ENCODE data around the gene BTBD16.

BTBD16 gene

DNA sequence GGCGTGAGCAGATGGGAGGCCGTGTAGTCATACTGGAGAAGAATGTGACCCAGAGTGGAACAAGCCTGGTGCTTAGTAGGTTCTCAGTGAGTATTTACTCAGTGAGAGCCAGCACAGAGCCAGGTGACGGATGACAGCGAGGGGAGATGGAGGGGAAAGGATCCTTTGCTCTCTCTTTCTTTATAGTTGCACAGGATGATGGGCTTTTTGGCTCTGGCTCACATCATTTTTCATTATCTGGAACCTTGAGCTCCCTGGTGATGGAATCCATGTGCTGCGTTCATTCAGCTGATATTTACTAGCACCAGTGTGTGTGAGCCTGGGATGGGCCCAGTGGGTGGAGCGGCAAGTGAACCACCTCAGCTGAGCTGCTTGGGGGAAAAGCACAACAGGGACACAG, 17.2 kb downstream of the BTBD16 start:
- H4K91ac ChIP-seq (ENCODE audit: low read depth, low read length, poor library complexity) = no peak overlapping the region
- peaks cover 0 to 15% (median 0%) of the 10 kb centered on the region in 3 experiments for H3K27me3 ChIP-seq (ENCODE audit: control insufficient read depth in 3 of 3, insufficient read depth in 3 of 3, low read depth in 1 of 3, low read length in 3 of 3)
- no peak overlapping the region for H3K4ac ChIP-seq (ENCODE audit: low read length)
- peaks cover 0 to 5% of the 10 kb centered on the region in 2 donors for H3K4me1 ChIP-seq (ENCODE audit: control insufficient read depth in 2 of 2, insufficient read depth in 1 of 2, low read depth in 1 of 2, low read length in 2 of 2)
- H2AFZ ChIP-seq (ENCODE audit: low read length) = no peak overlapping the region
- H4K8ac ChIP-seq (ENCODE audit: low read depth, low read length) = no peak overlapping the region
- H3K4me3 ChIP-seq (ENCODE audit: low read length in 2 of 2) = no peak overlapping the region
- no peak overlapping the region for H2BK120ac ChIP-seq (ENCODE audit: low read depth, low read length)
- no peak overlapping the region for H2BK5ac ChIP-seq (ENCODE audit: low read length)
- no peak overlapping the region for H2BK15ac ChIP-seq (ENCODE audit: low read length)
- H3K27ac ChIP-seq (replicated peaks; ENCODE audit: low read length) = no peak overlapping the region
- H3K36me3 ChIP-seq (replicated peaks in 1 of 2; ENCODE audit: control insufficient read depth in 2 of 2, insufficient read depth in 2 of 2, low read length in 2 of 2) = no peaks in the 10 kb centered on the region
- no CpG with 5 or more reads among the region's 6 CpGs for WGBS, 2 donors (ENCODE audit: extremely low coverage in 2 of 2, insufficient read length in 2 of 2, insufficient replicate concordance in 1 of 2)
- no peak overlapping the region for H3K18ac ChIP-seq (ENCODE audit: low read length)
- H2BK12ac ChIP-seq (ENCODE audit: low read length) = no peak overlapping the region
- H3K23ac ChIP-seq (ENCODE audit: low read depth, low read length, poor library complexity) = no peak overlapping the region
- no peak for DNase-seq (ENCODE audit: low spot score)
- H3K9ac ChIP-seq (ENCODE audit: low read depth, low read length, poor library complexity) = no peak overlapping the region
- H2AK5ac ChIP-seq (ENCODE audit: low read depth, low read length) = no peak overlapping the region
- no peak overlapping the region for H3K4me2 ChIP-seq (ENCODE audit: insufficient read depth, low read length, poor library complexity, severe bottlenecking)
- H3K14ac ChIP-seq (ENCODE audit: low read length) = no peak overlapping the region
- no peaks in the 10 kb centered on the region for H3K79me1 ChIP-seq (ENCODE audit: low read depth, low read length)
- H3K9me3 ChIP-seq (replicated peaks in 1 of 2; ENCODE audit: control insufficient read depth in 2 of 2, insufficient read depth in 1 of 2, low read depth in 1 of 2, low read length in 2 of 2) = no peaks in the 10 kb centered on the region

GRCh38 chr10:122288917-122289316, 17.8 kb downstream of the BTBD16 start:
- Histone ChIP-seq H3K14ac (ENCODE audit: low read length) (no peak overlapping the region), H2BK5ac (ENCODE audit: low read length) (no peak overlapping the region), H3K9ac (ENCODE audit: low read depth, low read length, poor library complexity) (no peak overlapping the region), H2BK120ac (ENCODE audit: low read depth, low read length) (no peak overlapping the region), H3K27ac (replicated peaks; ENCODE audit: low read length) (no peak overlapping the region), H2BK12ac (ENCODE audit: low read length) (no peak overlapping the region), H3K4me1 (ENCODE audit: control insufficient read depth in 2 of 2, insufficient read depth in 1 of 2, low read depth in 1 of 2, low read length in 2 of 2) (peaks cover 0 to 11% of the 10 kb centered on the region in 2 donors), H2AFZ (ENCODE audit: low read length) (no peak overlapping the region), H3K79me1 (ENCODE audit: low read depth, low read length) (no peaks in the 10 kb centered on the region), H2BK15ac (ENCODE audit: low read length) (no peak overlapping the region), H2AK5ac (ENCODE audit: low read depth, low read length) (no peak overlapping the region), H3K4ac (ENCODE audit: low read length) (no peak overlapping the region), H3K4me2 (ENCODE audit: insufficient read depth, low read length, poor library complexity, severe bottlenecking) (no peak overlapping the region), H4K91ac (ENCODE audit: low read depth, low read length, poor library complexity) (no peak overlapping the region), H3K36me3 (replicated peaks in 1 of 2; ENCODE audit: control insufficient read depth in 2 of 2, insufficient read depth in 2 of 2, low read length in 2 of 2) (no peaks in the 10 kb centered on the region), H3K23ac (ENCODE audit: low read depth, low read length, poor library complexity) (no peak overlapping the region), H3K4me3 (ENCODE audit: low read length in 2 of 2) (no peak overlapping the region), H4K8ac (ENCODE audit: low read depth, low read length) (no peak overlapping the region), H3K18ac (ENCODE audit: low read length) (no peak overlapping the region), H3K27me3 (ENCODE audit: control insufficient read depth in 3 of 3, insufficient read depth in 3 of 3, low read depth in 1 of 3, low read length in 3 of 3) (peaks cover 0 to 17% (median 0%) of the 10 kb centered on the region in 3 experiments), H3K9me3 (replicated peaks in 1 of 2; ENCODE audit: control insufficient read depth in 2 of 2, insufficient read depth in 1 of 2, low read depth in 1 of 2, low read length in 2 of 2) (no peaks in the 10 kb centered on the region)
- WGBS, 2 donors (ENCODE audit: extremely low coverage in 2 of 2, insufficient read length in 2 of 2, insufficient replicate concordance in 1 of 2) = no CpG with 5 or more reads among the region's 3 CpGs
- no peak for DNase-seq (ENCODE audit: low spot score)

DNA sequence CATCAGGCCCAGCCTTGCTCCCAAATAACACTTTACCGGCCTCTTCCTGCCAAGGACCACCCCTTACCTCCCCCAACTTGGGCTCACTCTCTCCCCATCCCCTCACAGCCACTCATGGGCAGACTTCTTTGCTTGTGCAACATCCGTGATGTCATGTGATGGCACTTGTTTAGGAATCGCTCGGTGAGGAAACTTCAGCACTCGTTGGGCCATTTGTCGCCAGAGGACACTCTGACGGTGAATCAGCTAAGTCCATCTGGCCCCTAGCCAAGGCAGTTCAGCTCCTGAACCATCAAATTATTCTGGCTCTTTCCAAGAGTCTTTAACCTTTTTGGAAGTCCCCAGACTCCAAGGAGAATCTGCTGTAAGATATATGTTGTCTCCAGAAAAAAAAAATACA, 19.2 kb downstream of the BTBD16 start:
- H3K4me2 ChIP-seq (ENCODE audit: insufficient read depth, low read length, poor library complexity, severe bottlenecking) = no peak overlapping the region
- no peak overlapping the region for H3K9ac ChIP-seq (ENCODE audit: low read depth, low read length, poor library complexity)
- no peak overlapping the region for H2AFZ ChIP-seq (ENCODE audit: low read length)
- no CpG with 5 or more reads among the region's 7 CpGs for WGBS, 2 donors (ENCODE audit: extremely low coverage in 2 of 2, insufficient read length in 2 of 2, insufficient replicate concordance in 1 of 2)
- H3K27me3 ChIP-seq (ENCODE audit: control insufficient read depth in 3 of 3, insufficient read depth in 3 of 3, low read depth in 1 of 3, low read length in 3 of 3) = peaks cover 0 to 21% (median 0%) of the 10 kb centered on the region in 3 experiments
- H3K23ac ChIP-seq (ENCODE audit: low read depth, low read length, poor library complexity) = no peak overlapping the region
- H2BK15ac ChIP-seq (ENCODE audit: low read length) = no peak overlapping the region
- H3K4me1 ChIP-seq (ENCODE audit: control insufficient read depth in 2 of 2, insufficient read depth in 1 of 2, low read depth in 1 of 2, low read length in 2 of 2) = peaks cover 0 to 16% of the 10 kb centered on the region in 2 donors
- H4K91ac ChIP-seq (ENCODE audit: low read depth, low read length, poor library complexity) = no peak overlapping the region
- no peak overlapping the region for H4K8ac ChIP-seq (ENCODE audit: low read depth, low read length)
- no peak overlapping the region for H2BK120ac ChIP-seq (ENCODE audit: low read depth, low read length)
- H3K14ac ChIP-seq (ENCODE audit: low read length) = peak overlapping the region; percentile 14
- H2BK12ac ChIP-seq (ENCODE audit: low read length) = no peak overlapping the region
- H3K4ac ChIP-seq (ENCODE audit: low read length) = no peak overlapping the region
- no peak overlapping the region for H3K27ac ChIP-seq (replicated peaks; ENCODE audit: low read length)
- H3K18ac ChIP-seq (ENCODE audit: low read length) = no peak overlapping the region
- H2AK5ac ChIP-seq (ENCODE audit: low read depth, low read length) = no peak overlapping the region
- H3K36me3 ChIP-seq (replicated peaks in 1 of 2; ENCODE audit: control insufficient read depth in 2 of 2, insufficient read depth in 2 of 2, low read length in 2 of 2) = no peaks in the 10 kb centered on the region
- no peaks in the 10 kb centered on the region for H3K79me1 ChIP-seq (ENCODE audit: low read depth, low read length)
- no peak overlapping the region for H2BK5ac ChIP-seq (ENCODE audit: low read length)
- DNase-seq (ENCODE audit: low spot score) = no peak
- H3K9me3 ChIP-seq (replicated peaks in 1 of 2; ENCODE audit: control insufficient read depth in 2 of 2, insufficient read depth in 1 of 2, low read depth in 1 of 2, low read length in 2 of 2) = no peaks in the 10 kb centered on the region
- H3K4me3 ChIP-seq (ENCODE audit: low read length in 2 of 2) = no peak overlapping the region

DNA sequence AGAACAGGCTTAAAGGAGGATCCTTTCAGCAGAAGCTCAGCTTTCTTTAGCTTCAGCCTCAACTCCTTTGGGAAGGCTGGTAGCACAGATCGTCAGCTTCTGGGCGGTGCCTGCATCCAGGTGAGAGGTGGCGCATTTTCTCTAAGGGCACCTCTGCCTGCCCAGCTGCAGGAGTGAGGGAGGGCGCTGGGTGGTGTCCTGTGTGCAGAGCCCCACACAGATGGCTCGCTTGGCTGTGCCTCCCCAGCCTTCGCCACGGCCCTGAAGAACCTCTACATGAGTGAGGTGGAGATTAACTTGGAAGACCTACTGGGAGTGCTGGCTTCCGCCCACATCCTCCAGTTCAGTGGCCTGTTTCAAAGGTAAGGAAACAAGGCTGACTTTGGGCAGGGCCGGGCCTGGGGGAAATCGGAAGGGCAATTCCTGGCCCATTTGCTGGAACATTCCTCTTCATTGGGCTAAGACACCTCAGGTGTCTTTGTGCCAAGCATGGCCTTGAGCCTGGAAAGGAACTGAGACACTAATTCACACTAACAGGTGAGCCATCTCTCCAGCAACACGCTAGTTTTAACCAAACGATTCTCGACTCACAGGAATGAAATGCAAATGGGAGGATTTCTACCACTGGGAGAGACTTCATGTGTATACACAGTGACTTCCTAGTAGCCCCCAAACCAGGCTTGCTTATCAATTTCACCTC, 19.9 kb downstream of the BTBD16 start:
- Histone ChIP-seq H3K27me3 (ENCODE audit: control insufficient read depth in 3 of 3, insufficient read depth in 3 of 3, low read depth in 1 of 3, low read length in 3 of 3) (peaks cover 0 to 21% (median 0%) of the 10 kb centered on the region in 3 experiments), H3K23ac (ENCODE audit: low read depth, low read length, poor library complexity) (no peak overlapping the region), H4K91ac (ENCODE audit: low read depth, low read length, poor library complexity) (no peak overlapping the region), H3K14ac (ENCODE audit: low read length) (no peak overlapping the region), H2AFZ (ENCODE audit: low read length) (no peak overlapping the region), H3K4me1 (ENCODE audit: control insufficient read depth in 2 of 2, insufficient read depth in 1 of 2, low read depth in 1 of 2, low read length in 2 of 2) (peaks cover 0 to 16% of the 10 kb centered on the region in 2 donors), H3K36me3 (replicated peaks in 1 of 2; ENCODE audit: control insufficient read depth in 2 of 2, insufficient read depth in 2 of 2, low read length in 2 of 2) (no peaks in the 10 kb centered on the region), H3K27ac (replicated peaks; ENCODE audit: low read length) (no peak overlapping the region), H2BK12ac (ENCODE audit: low read length) (no peak overlapping the region), H2AK5ac (ENCODE audit: low read depth, low read length) (no peak overlapping the region), H3K4ac (ENCODE audit: low read length) (no peak overlapping the region), H2BK5ac (ENCODE audit: low read length) (no peak overlapping the region), H3K9ac (ENCODE audit: low read depth, low read length, poor library complexity) (no peak overlapping the region), H4K8ac (ENCODE audit: low read depth, low read length) (no peak overlapping the region), H3K18ac (ENCODE audit: low read length) (no peak overlapping the region), H2BK120ac (ENCODE audit: low read depth, low read length) (no peak overlapping the region), H2BK15ac (ENCODE audit: low read length) (no peak overlapping the region), H3K4me3 (ENCODE audit: low read length in 2 of 2) (no peak overlapping the region), H3K4me2 (ENCODE audit: insufficient read depth, low read length, poor library complexity, severe bottlenecking) (no peak overlapping the region), H3K9me3 (replicated peaks in 1 of 2; ENCODE audit: control insufficient read depth in 2 of 2, insufficient read depth in 1 of 2, low read depth in 1 of 2, low read length in 2 of 2) (no peaks in the 10 kb centered on the region), H3K79me1 (ENCODE audit: low read depth, low read length) (no peaks in the 10 kb centered on the region)
- no CpG with 5 or more reads among the region's 13 CpGs for WGBS, 2 donors (ENCODE audit: extremely low coverage in 2 of 2, insufficient read length in 2 of 2, insufficient replicate concordance in 1 of 2)
- no peak for DNase-seq (ENCODE audit: low spot score)

All from neuronal stem cell (in vitro differentiated cells).